ENCODE results near the gene ESYT2. TPM values are rescaled to one million over a fixed set of nuclear protein-coding genes. Genes with fewer than 3 reads are reported as not detected.

ESYT2 gene
- total RNA-seq, 1 donor from 2014 or later: 53.1 TPM

- Histone ChIP-seq H3K36me3 (ENCODE audit: control insufficient read depth, insufficient read depth, low read length) (no peaks in the 10 kb centered on the region), H3K27me3 (ENCODE audit: control insufficient read depth, insufficient read depth, low read length) (no peaks in the 10 kb centered on the region), H3K4me3 (ENCODE audit: low read depth, low read length) (no peak overlapping the region)
- TF ChIP-seq, protein P1, sequence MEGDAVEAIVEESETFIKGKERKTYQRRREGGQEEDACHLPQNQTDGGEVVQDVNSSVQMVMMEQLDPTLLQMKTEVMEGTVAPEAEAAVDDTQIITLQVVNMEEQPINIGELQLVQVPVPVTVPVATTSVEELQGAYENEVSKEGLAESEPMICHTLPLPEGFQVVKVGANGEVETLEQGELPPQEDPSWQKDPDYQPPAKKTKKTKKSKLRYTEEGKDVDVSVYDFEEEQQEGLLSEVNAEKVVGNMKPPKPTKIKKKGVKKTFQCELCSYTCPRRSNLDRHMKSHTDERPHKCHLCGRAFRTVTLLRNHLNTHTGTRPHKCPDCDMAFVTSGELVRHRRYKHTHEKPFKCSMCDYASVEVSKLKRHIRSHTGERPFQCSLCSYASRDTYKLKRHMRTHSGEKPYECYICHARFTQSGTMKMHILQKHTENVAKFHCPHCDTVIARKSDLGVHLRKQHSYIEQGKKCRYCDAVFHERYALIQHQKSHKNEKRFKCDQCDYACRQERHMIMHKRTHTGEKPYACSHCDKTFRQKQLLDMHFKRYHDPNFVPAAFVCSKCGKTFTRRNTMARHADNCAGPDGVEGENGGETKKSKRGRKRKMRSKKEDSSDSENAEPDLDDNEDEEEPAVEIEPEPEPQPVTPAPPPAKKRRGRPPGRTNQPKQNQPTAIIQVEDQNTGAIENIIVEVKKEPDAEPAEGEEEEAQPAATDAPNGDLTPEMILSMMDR (IDR thresholded peaks at IDR 0.05; ENCODE audit: insufficient read depth, low read length, poor library complexity, severe bottlenecking): peak; percentile 44
- no peak for DNase-seq (ENCODE audit: low read depth)
Observed at GRCh38 chr7:158695726-158696452, 133.4 kb downstream of the ESYT2 start.

- TF ChIP-seq, protein P1 (IDR thresholded peaks at IDR 0.05; ENCODE audit: insufficient read depth, low read length, poor library complexity, severe bottlenecking): no peak
- Histone ChIP-seq H3K36me3 (ENCODE audit: control insufficient read depth, insufficient read depth, low read length) (no peaks in the 10 kb centered on the region), H3K4me3 (ENCODE audit: low read depth, low read length) (no peak overlapping the region), H3K27me3 (ENCODE audit: control insufficient read depth, insufficient read depth, low read length) (no peaks in the 10 kb centered on the region)
- no peak for DNase-seq (ENCODE audit: low read depth)
Observed at GRCh38 chr7:158695056-158695455, 134.3 kb downstream of the ESYT2 start.

DNA sequence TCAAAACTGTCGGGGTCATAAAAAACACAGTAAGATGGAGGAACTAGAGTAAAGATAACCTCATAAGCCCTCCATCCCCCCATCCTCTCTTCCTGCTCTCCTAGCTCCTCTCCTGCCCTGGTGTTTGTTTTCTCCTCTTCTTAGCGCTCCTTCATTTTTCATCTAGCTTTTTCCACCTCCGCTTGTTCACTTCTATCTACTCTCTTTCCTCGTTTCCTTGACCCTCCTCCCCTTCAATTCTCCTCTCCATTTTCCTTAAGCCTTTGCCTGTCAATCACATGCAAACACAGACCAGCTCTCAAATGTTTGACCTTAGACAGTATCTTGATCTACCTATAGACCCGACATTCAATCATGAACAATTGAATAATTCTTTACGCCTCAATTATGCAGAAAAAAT, 134.7 kb downstream of the ESYT2 start:
- Histone ChIP-seq H3K36me3 (ENCODE audit: control insufficient read depth, insufficient read depth, low read length) (no peaks in the 10 kb centered on the region), H3K27me3 (ENCODE audit: control insufficient read depth, insufficient read depth, low read length) (no peaks in the 10 kb centered on the region), H3K4me3 (ENCODE audit: low read depth, low read length) (no peak overlapping the region)
- DNase-seq (ENCODE audit: low read depth): no peak
- TF ChIP-seq, protein P1 (IDR thresholded peaks at IDR 0.05; ENCODE audit: insufficient read depth, low read length, poor library complexity, severe bottlenecking): no peak

- TF ChIP-seq, protein P1 (IDR thresholded peaks at IDR 0.05; ENCODE audit: insufficient read depth, low read length, poor library complexity, severe bottlenecking): no peak
Observed at GRCh38 chr7:158689488-158689887, 139.8 kb downstream of the ESYT2 start.

DNA sequence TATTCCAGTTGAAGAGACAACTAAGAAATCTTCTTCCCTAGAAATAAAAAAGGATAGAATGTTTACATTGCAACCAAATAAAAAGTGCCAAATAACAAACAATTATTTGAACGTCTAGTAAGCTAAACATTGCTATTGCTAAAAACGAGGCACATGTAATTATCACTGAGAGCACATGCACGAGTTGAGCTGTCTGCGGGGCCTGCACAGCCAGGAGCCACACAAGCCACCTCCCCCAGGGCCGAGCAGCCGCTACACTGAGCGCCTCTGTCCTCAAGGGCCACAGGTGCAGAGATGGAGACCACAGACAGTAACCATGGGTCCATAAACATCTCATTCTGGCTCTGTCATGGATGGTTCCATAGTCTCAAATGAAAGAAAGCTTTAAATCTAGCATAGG, 141.9 kb downstream of the ESYT2 start:
- H3K27me3 ChIP-seq (ENCODE audit: control insufficient read depth, insufficient read depth, low read length): no peaks in the 10 kb centered on the region
- H3K4me3 ChIP-seq (ENCODE audit: low read depth, low read length): no peak overlapping the region
- TF ChIP-seq, protein P1 (IDR thresholded peaks at IDR 0.05; ENCODE audit: insufficient read depth, low read length, poor library complexity, severe bottlenecking): no peak
- peaks cover 1% of the 10 kb centered on the region for H3K36me3 ChIP-seq (ENCODE audit: control insufficient read depth, insufficient read depth, low read length)
- DNase-seq (ENCODE audit: low read depth): no peak

More at GRCh38 chr7:158689488-158689887, 139.8 kb downstream of the ESYT2 start:
- H3K4me3 ChIP-seq (ENCODE audit: low read depth, low read length): no peak overlapping the region
- H3K36me3 ChIP-seq (ENCODE audit: control insufficient read depth, insufficient read depth, low read length): peaks cover 1% of the 10 kb centered on the region
- DNase-seq (ENCODE audit: low read depth): no peak
- no peaks in the 10 kb centered on the region for H3K27me3 ChIP-seq (ENCODE audit: control insufficient read depth, insufficient read depth, low read length)

- peaks cover 1% of the 10 kb centered on the region for H3K36me3 ChIP-seq (ENCODE audit: control insufficient read depth, insufficient read depth, low read length)
- H3K4me3 ChIP-seq (ENCODE audit: low read depth, low read length): no peak overlapping the region
- no peak for DNase-seq (ENCODE audit: low read depth)
- TF ChIP-seq, protein P1 (IDR thresholded peaks at IDR 0.05; ENCODE audit: insufficient read depth, low read length, poor library complexity, severe bottlenecking): no peak
- no peaks in the 10 kb centered on the region for H3K27me3 ChIP-seq (ENCODE audit: control insufficient read depth, insufficient read depth, low read length)
Observed at GRCh38 chr7:158685693-158686092, 143.6 kb downstream of the ESYT2 start.
